ENCODE measurements around the gene DHRSX. TPM values are rescaled to one million over a fixed set of nuclear protein-coding genes. Genes with fewer than 3 reads are reported as not detected.
"Not testable (repeated sequence)": the region's sequence is repeated elsewhere in the genome, so short reads cannot be mapped to it uniquely, and the experiment has no call there.

Gene DHRSX
- total and polyA plus RNA-seq, 12 donors, result 6.4 to 68.6 (median 27.7) TPM

- H3K27ac ChIP-seq, result no peak overlapping the region
- no peaks in the 10 kb centered on the region for H3K27me3 ChIP-seq
- intact Hi-C loops (cut with DNase I), result no loop called here
- H3K4me1 ChIP-seq (replicated peaks in 1 of 2), result no peaks in the 10 kb centered on the region
- no peak for DNase-seq
- no peaks in the 10 kb centered on the region for H3K36me3 ChIP-seq (replicated peaks in 1 of 2)
- H3K4me3 ChIP-seq, result no peak overlapping the region
- TF ChIP-seq POLR2A (IDR thresholded peaks at IDR 0.05), result no peak
- TF ChIP-seq CTCF (IDR thresholded peaks at IDR 0.05), result no peak
- WGBS, 4 donors, result 96 to 98% (median 97%) methylated on average over 9 of the region's 9 CpGs
- no peaks in the 10 kb centered on the region for H3K9me3 ChIP-seq (replicated peaks in 1 of 3)
Measured at GRCh38 chrX:2224597-2225235, 276.1 kb downstream of the DHRSX start.

GRCh38 chrX:2224161-2224560, 276.6 kb downstream of the DHRSX start:
- H3K4me3 ChIP-seq, result no peak overlapping the region
- no peak for DNase-seq
- H3K27ac ChIP-seq, result no peak overlapping the region
- 62 to 72% (median 66%) methylated on average over 7 of the region's 7 CpGs for WGBS, 4 donors
- TF ChIP-seq POLR2A (IDR thresholded peaks at IDR 0.05), result no peak
- no peak for TF ChIP-seq CTCF (IDR thresholded peaks at IDR 0.05)
- H3K4me1 ChIP-seq (replicated peaks in 1 of 2), result no peaks in the 10 kb centered on the region
- no peaks in the 10 kb centered on the region for H3K36me3 ChIP-seq (replicated peaks in 1 of 2)
- intact Hi-C loops (cut with DNase I), result no loop called here
- no peaks in the 10 kb centered on the region for H3K9me3 ChIP-seq (replicated peaks in 1 of 3)
- no peaks in the 10 kb centered on the region for H3K27me3 ChIP-seq

GRCh38 chrX:2220829-2221567, 279.8 kb downstream of the DHRSX start:
- WGBS, 4 donors, result 93 to 98% (median 96%) methylated on average over 12 of the region's 12 CpGs
- no peak overlapping the region for H3K4me3 ChIP-seq
- intact Hi-C loops (cut with DNase I), result no loop called here
- no peak for TF ChIP-seq POLR2A (IDR thresholded peaks at IDR 0.05)
- no peak for TF ChIP-seq CTCF (IDR thresholded peaks at IDR 0.05)
- H3K4me1 ChIP-seq (replicated peaks in 1 of 2), result no peaks in the 10 kb centered on the region
- no peak overlapping the region for H3K27ac ChIP-seq
- no peak for DNase-seq
- H3K9me3 ChIP-seq (replicated peaks in 1 of 3), result no peaks in the 10 kb centered on the region
- no peaks in the 10 kb centered on the region for H3K27me3 ChIP-seq
- no peaks in the 10 kb centered on the region for H3K36me3 ChIP-seq (replicated peaks in 1 of 2)

GRCh38 chrX:2220296-2220695, 280.5 kb downstream of the DHRSX start:
- TF ChIP-seq POLR2A (IDR thresholded peaks at IDR 0.05), result no peak
- no peak for TF ChIP-seq CTCF (IDR thresholded peaks at IDR 0.05)
- no peaks in the 10 kb centered on the region for H3K27me3 ChIP-seq
- no peak overlapping the region for H3K27ac ChIP-seq
- no peaks in the 10 kb centered on the region for H3K4me1 ChIP-seq (replicated peaks in 1 of 2)
- DNase-seq, result no peak
- no peaks in the 10 kb centered on the region for H3K9me3 ChIP-seq (replicated peaks in 1 of 3)
- intact Hi-C loops (cut with DNase I), result no loop called here
- H3K4me3 ChIP-seq, result no peak overlapping the region
- H3K36me3 ChIP-seq (replicated peaks in 1 of 2), result no peaks in the 10 kb centered on the region
- 89 to 100% (median 96%) methylated on average over 3 of the region's 3 CpGs for WGBS, 4 donors

GRCh38 chrX:2214138-2214823, 286.5 kb downstream of the DHRSX start:
- DNase-seq; intact Hi-C loops (cut with DNase I); H3K9me3 ChIP-seq (replicated peaks in 1 of 3); H3K4me1 ChIP-seq (replicated peaks in 1 of 2); H3K4me3 ChIP-seq; H3K27ac ChIP-seq; H3K36me3 ChIP-seq (replicated peaks in 1 of 2); H3K27me3 ChIP-seq: not testable (repeated sequence)
- 83 to 96% (median 94%) methylated on average over 7 of the region's 7 CpGs for WGBS, 4 donors

- H3K27me3 ChIP-seq; H3K4me3 ChIP-seq; DNase-seq; H3K27ac ChIP-seq; H3K36me3 ChIP-seq (replicated peaks in 1 of 2); H3K9me3 ChIP-seq (replicated peaks in 1 of 3); intact Hi-C loops (cut with DNase I); H3K4me1 ChIP-seq (replicated peaks in 1 of 2): not testable (repeated sequence)
- 89 to 93% (median 91%) methylated on average over 18 of the region's 18 CpGs for WGBS, 4 donors
Measured at GRCh38 chrX:2211667-2212066, 289.1 kb downstream of the DHRSX start.

Measured in adrenal gland (tissue), 12 donors.